ENCODE results near the gene IL17RA.
A peak's percentile ranks its signal among the peaks of the same experiment; 100 is the strongest.

The IL17RA gene

GRCh38 chr22:17106161-17106784 lies 21.5 kb downstream of the IL17RA start:
- no peak for DNase-seq

GRCh38 chr22:17106785-17107546 lies 22.2 kb downstream of the IL17RA start:
- DNase-seq, result no peak

DNA sequence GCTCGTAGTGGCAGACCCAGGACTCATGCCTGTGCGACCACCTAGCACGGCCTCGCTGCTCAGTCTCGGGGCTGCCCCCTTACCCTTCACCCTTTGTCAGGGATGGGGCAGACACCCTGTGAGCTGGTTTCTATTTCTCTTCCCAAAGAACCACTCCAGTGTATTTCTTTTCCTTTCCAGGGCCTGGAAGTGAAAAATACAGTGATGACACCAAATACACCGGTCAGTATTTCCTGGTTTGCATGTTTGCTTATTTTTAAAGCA lies 22.7 kb downstream of the IL17RA start:
- no peak for DNase-seq

DNA sequence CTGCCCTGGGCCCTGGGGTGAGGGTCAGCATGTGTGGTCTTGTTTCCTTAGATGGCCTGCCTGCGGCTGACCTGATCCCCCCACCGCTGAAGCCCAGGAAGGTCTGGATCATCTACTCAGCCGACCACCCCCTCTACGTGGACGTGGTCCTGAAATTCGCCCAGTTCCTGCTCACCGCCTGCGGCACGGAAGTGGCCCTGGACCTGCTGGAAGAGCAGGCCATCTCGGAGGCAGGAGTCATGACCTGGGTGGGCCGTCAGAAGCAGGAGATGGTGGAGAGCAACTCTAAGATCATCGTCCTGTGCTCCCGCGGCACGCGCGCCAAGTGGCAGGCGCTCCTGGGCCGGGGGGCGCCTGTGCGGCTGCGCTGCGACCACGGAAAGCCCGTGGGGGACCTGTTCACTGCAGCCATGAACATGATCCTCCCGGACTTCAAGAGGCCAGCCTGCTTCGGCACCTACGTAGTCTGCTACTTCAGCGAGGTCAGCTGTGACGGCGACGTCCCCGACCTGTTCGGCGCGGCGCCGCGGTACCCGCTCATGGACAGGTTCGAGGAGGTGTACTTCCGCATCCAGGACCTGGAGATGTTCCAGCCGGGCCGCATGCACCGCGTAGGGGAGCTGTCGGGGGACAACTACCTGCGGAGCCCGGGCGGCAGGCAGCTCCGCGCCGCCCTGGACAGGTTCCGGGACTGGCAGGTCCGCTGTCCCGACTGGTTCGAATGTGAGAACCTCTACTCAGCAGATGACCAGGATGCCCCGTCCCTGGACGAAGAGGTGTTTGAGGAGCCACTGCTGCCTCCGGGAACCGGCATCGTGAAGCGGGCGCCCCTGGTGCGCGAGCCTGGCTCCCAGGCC lies 23.7 kb downstream of the IL17RA start:
- DNase-seq, result no peak

GRCh38 chr22:17109113-17109865 lies 24.5 kb downstream of the IL17RA start:
- DNase-seq, result no peak

DNA sequence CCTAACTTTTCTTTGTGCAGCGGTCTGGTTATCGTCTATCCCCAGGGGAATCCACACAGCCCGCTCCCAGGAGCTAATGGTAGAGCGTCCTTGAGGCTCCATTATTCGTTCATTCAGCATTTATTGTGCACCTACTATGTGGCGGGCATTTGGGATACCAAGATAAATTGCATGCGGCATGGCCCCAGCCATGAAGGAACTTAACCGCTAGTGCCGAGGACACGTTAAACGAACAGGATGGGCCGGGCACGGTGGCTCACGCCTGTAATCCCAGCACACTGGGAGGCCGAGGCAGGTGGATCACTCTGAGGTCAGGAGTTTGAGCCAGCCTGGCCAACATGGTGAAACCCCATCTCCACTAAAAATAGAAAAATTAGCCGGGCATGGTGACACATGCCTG lies 25.2 kb downstream of the IL17RA start:
- no peak for DNase-seq

GRCh38 chr22:17110791-17111550 lies 26.2 kb downstream of the IL17RA start:
- no peak for DNase-seq

- peak; percentile 10 for DNase-seq
Observed at GRCh38 chr22:17112491-17113042, 27.8 kb downstream of the IL17RA start.

DNA sequence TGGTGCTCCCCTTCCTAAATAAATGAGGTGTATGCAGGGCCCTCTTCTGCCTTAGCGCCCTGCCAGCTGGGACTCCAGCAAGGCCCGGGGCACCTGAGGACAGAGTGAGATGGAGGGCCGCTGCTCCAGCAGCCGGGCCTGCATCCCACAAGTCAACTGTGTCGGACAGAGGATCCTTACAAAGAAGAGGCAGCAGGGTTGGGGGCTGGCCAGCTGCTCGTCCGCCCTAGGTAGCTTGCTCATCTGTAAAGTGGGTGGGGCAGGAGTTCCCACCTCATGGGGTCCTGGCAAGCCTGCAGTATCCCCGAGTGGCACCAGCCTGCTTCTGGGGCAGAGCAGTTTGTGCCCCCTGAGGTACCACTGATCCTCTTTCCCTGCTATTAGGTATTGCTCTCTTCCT lies 28.8 kb downstream of the IL17RA start:
- DNase-seq, result no peak

GRCh38 chr22:17114173-17114897 lies 29.5 kb downstream of the IL17RA start:
- DNase-seq, result no peak

GRCh38 chr22:17114898-17115235 lies 30.1 kb downstream of the IL17RA start:
- DNase-seq, result no peak

- DNase-seq, result no peak
Observed at GRCh38 chr22:17115236-17115635, 30.4 kb downstream of the IL17RA start.

GRCh38 chr22:17115945-17116565 lies 31.3 kb downstream of the IL17RA start:
- DNase-seq, result no peak

GRCh38 chr22:17116572-17117330 lies 32.0 kb downstream of the IL17RA start:
- DNase-seq, result no peak

DNA sequence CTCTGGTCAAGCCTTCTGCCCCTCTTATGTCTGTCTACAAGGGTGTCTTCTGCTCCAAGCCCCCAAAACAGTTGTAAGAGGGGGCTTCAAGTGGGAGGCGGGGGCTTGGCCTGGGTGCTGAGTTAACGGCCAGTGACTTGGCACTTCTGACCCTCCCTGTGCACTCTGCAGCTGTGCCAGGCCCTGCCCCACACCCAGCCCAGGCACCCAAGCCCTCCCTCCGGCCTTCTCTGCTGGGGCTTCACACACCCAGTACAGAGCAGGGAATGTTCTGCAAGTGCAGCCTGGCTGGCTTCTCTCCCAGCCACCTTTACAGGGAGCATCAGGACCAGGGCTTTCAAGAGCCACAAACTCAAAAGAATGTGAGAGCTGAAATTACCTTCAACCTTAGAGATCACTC lies 32.6 kb downstream of the IL17RA start:
- no peak for DNase-seq

DNA sequence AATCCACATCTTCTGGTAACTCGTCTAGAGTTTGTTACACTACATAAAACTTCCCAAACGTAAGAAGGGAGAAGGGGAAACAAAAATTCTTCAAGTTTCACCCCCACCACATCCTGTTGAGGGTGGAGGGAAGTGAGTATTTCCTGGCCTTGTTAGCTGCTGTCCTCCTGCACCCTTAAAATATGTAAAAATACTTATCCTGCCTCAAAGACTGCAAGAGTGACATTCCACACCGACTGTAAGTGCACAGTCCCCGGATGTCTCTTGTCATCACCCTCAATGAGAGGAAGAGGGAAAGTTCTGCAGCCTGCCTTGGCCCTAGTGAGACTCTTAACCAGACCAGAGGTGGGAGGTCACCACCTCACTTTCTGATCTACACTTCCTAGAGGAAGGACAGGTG lies 33.1 kb downstream of the IL17RA start:
- no peak for DNase-seq

DNA sequence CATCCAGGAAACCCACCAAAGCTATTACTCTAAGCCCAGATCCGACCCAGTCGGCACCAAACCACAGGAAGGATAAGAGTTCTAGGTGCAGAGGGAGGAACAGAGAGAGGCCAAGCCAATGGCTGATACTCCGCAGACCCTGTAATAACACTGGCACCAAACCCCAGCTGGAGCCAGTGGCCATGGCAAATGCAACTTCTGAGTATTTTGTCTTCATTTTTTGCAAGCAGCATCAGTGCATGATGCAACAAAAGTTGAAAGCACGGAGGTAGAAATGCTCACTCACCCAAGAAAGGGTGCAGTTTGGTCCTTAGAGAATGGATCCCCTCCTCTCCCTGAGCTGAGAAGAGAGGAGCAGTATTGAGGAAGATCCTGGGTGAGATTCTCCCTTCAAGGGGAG lies 33.5 kb downstream of the IL17RA start:
- DNase-seq, result no peak

- no peak for DNase-seq
Observed at GRCh38 chr22:17119481-17120202, 34.8 kb downstream of the IL17RA start.

DNA sequence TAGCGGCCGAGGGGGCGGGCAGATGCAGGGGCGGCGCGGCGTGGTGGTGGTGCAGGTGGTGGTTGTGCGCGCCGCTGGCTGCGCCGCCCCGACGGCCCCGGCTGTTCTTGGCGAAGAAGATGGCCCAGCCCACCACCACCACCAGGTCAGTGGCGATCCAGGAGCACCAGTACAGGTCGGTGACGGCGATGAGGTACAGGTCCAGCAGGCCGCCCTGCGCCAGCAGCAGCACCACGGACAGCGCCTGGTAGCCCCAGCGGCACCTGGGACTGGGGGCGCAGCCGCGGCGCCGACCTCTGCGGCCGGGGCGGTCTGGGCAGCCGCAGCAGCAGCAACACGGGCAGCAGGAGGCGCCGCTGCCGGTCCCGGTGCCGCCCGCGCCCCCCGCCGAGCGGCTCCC lies 35.5 kb downstream of the IL17RA start:
- DNase-seq, result no peak

Measured in NCI-H345 (cell line).